Smooth muscle cell (in vitro differentiated cells): ENCODE measurements around the gene NAA80. TPM values are rescaled to one million over a fixed set of nuclear protein-coding genes. Genes with fewer than 3 reads are reported as not detected.
"Not testable (repeated sequence)": the region's sequence is repeated elsewhere in the genome, so short reads cannot be mapped to it uniquely, and the experiment has no call there.

Experiments
- DNase-seq: peaks from one replicate; lab custom pipeline; 2025; ENCODE audit not compliant: unreplicated experiment; lab: John Stamatoyannopoulos, UW
- H2AFZ ChIP-seq: fragments of 200-600 bp; sonication (generic); 2 replicates; pipeline ENCODE4 v1.6.0; 2016; ENCODE audit warnings: antibody characterized with exemption, low read depth, mild to moderate bottlenecking
- H3F3A ChIP-seq: fragments of 200-600 bp; sonication (generic); 2 replicates; pipeline ENCODE4 v1.6.0; 2017; ENCODE audit warnings: antibody characterized with exemption, low read depth
- H3K27ac ChIP-seq: fragments of 200-600 bp; sonication (generic); 2 replicates; pipeline ENCODE4 v1.5.1; 2016; ENCODE audit warnings: low read depth, mild to moderate bottlenecking
- H3K27me3 ChIP-seq: fragments of 200-600 bp; sonication (generic); 2 replicates; pipeline ENCODE4 v1.6.1; 2016; ENCODE audit warnings: low read depth, mild to moderate bottlenecking
- H3K36me3 ChIP-seq: fragments of 200-600 bp; sonication (generic); 2 replicates; pipeline ENCODE4 v1.5.1; 2016; ENCODE audit warnings: low read depth
- H3K4me1 ChIP-seq: fragments of 200-600 bp; sonication (generic); 2 replicates; pipeline ENCODE4 v1.5.1; 2016; ENCODE audit warnings: low read depth
- H3K4me2 ChIP-seq: fragments of 200-600 bp; sonication (generic); 2 replicates; pipeline ENCODE4 v1.6.0; 2016; ENCODE audit warnings: mild to moderate bottlenecking
- H3K4me3 ChIP-seq: fragments of 200-600 bp; sonication (generic); 2 replicates; pipeline ENCODE4 v1.5.1; 2016; ENCODE audit warnings: mild to moderate bottlenecking
- H3K79me2 ChIP-seq: fragments of 200-600 bp; sonication (generic); 2 replicates; pipeline ENCODE4 v1.6.0; 2016; ENCODE audit warnings: low read depth, mild to moderate bottlenecking
- H3K9ac ChIP-seq: fragments of 200-600 bp; sonication (generic); 2 replicates; pipeline ENCODE4 v1.6.0; 2016; ENCODE audit warnings: low read depth
- H3K9me3 ChIP-seq: fragments of 200-600 bp; sonication (generic); replicated peaks from 2 replicates; pipeline ENCODE4 v1.5.1; 2016; ENCODE audit warnings: low read depth
- H4K20me1 ChIP-seq: fragments of 200-600 bp; sonication (generic); 2 replicates; pipeline ENCODE4 v1.6.0; 2016; ENCODE audit warnings: low read depth
- WGBS: methylation state at CpG from one replicate; pipeline ENCODE4 v1.1.7; 2016; ENCODE audit warnings: low lambda C conversion rate; 5-methylcytosine and 5-hydroxymethylcytosine counted together
- polyA plus RNA-seq: library from polyadenylated mRNA; unstranded; fragments of >200 nt; fragmentation: Nextera tagmentation; extraction: Ambion mirVana; gene quantifications from 2 replicates; pipeline ENCODE4 v1.2.1, GENCODE V29; 2016
- total RNA-seq: library from RNA; depleted of rRNA; stranded (reverse); fragments of >200 nt; gene quantifications from 2 replicates; pipeline ENCODE4 v1.2.3, GENCODE V29; 2014
- TF ChIP-seq, protein P1 (sequence below): fragments of 200-600 bp; sonication (generic); IDR thresholded peaks from 2 replicates; pipeline ENCODE4 v1.5.1; 2017; ENCODE audit warnings: borderline replicate concordance, mild to moderate bottlenecking, antibody characterized with exemption; ENCODE audit not compliant: insufficient read depth, poor library complexity, severe bottlenecking

Gene NAA80
- total and polyA plus RNA-seq, 2 experiments from 2014 or later, result 13.0 to 21.9 TPM

GRCh38 chr3:50262778-50263177, 36.4 kb downstream of the NAA80 start:
- WGBS, result 95% methylated on average over 7 of the region's 7 CpGs
- Histone ChIP-seq H3K4me1 (peaks cover 48% of the 10 kb centered on the region), H3K4me3 (no peak overlapping the region)

GRCh38 chr3:50262200-50262599, 37.0 kb downstream of the NAA80 start:
- H3K79me2 ChIP-seq, H4K20me1 ChIP-seq, H3K27ac ChIP-seq, H2AFZ ChIP-seq, DNase-seq, H3K9ac ChIP-seq, H3K4me3 ChIP-seq, H3K4me2 ChIP-seq, H3K27me3 ChIP-seq, H3K9me3 ChIP-seq, H3K36me3 ChIP-seq: not testable (repeated sequence)
- peaks cover 46% of the 10 kb centered on the region for H3K4me1 ChIP-seq
- WGBS, result 98% methylated on average over 4 of the region's 4 CpGs
- peaks cover 32% of the 10 kb centered on the region for H3F3A ChIP-seq

More at GRCh38 chr3:50262778-50263177, 36.4 kb downstream of the NAA80 start:
- peaks cover 27% of the 10 kb centered on the region for H3F3A ChIP-seq
- no peak overlapping the region for H3K4me2 ChIP-seq
- H3K27ac ChIP-seq, result peak overlapping the region; percentile 75
- H4K20me1 ChIP-seq, result no peaks in the 10 kb centered on the region
- H3K9me3 ChIP-seq, result no peaks in the 10 kb centered on the region
- no peak overlapping the region for H2AFZ ChIP-seq
- H3K36me3 ChIP-seq, result no peaks in the 10 kb centered on the region
- no peaks in the 10 kb centered on the region for H3K27me3 ChIP-seq
- no peaks in the 10 kb centered on the region for H3K79me2 ChIP-seq
- no peak overlapping the region for H3K9ac ChIP-seq
- DNase-seq, result no peak
- TF ChIP-seq, protein P1, sequence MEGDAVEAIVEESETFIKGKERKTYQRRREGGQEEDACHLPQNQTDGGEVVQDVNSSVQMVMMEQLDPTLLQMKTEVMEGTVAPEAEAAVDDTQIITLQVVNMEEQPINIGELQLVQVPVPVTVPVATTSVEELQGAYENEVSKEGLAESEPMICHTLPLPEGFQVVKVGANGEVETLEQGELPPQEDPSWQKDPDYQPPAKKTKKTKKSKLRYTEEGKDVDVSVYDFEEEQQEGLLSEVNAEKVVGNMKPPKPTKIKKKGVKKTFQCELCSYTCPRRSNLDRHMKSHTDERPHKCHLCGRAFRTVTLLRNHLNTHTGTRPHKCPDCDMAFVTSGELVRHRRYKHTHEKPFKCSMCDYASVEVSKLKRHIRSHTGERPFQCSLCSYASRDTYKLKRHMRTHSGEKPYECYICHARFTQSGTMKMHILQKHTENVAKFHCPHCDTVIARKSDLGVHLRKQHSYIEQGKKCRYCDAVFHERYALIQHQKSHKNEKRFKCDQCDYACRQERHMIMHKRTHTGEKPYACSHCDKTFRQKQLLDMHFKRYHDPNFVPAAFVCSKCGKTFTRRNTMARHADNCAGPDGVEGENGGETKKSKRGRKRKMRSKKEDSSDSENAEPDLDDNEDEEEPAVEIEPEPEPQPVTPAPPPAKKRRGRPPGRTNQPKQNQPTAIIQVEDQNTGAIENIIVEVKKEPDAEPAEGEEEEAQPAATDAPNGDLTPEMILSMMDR, result no peak

DNA sequence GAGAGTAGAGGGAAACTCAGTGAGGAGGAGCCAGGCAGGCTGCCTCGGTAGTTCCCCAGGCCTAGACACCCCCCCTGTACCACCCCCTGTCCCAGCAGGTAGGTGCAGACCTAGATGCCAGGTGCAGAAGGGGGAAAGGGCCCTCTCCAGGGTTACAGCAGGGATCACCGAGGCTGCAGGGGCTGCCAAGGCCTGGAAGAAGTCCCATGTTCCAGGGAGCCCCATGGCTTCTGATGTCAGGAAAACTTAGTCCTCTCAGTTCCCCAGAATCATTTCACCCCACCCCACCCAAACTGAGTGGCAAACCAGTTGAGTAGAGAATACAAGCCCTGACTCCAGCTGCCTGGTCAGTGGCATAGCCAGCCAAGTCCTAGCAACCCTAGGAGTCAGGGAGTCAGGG, 37.7 kb downstream of the NAA80 start:
- Histone ChIP-seq H3K9ac (no peak overlapping the region), H3K4me3 (no peak overlapping the region)
- 91% methylated on average over 2 of the region's 2 CpGs for WGBS

GRCh38 chr3:50260942-50261441, 38.2 kb downstream of the NAA80 start:
- no peaks in the 10 kb centered on the region for H3K27me3 ChIP-seq
- peaks cover 8% of the 10 kb centered on the region for H4K20me1 ChIP-seq
- no peak overlapping the region for H2AFZ ChIP-seq
- H3K4me1 ChIP-seq, result peaks cover 34% of the 10 kb centered on the region
- H3K36me3 ChIP-seq, result no peaks in the 10 kb centered on the region
- peak overlapping the region; percentile 64 for H3K4me3 ChIP-seq
- no peaks in the 10 kb centered on the region for H3K79me2 ChIP-seq
- no peak for DNase-seq
- WGBS, result 81% methylated on average over 5 of the region's 5 CpGs
- peak overlapping the region; percentile 98 for H3K27ac ChIP-seq
- peaks cover 32% of the 10 kb centered on the region for H3F3A ChIP-seq
- peak overlapping the region; percentile 99 for H3K9ac ChIP-seq
- H3K9me3 ChIP-seq, result no peaks in the 10 kb centered on the region
- H3K4me2 ChIP-seq, result peak overlapping the region; percentile 89
- TF ChIP-seq, protein P1, result no peak

More for the DNA sequence above, 37.7 kb downstream of the NAA80 start:
- no peaks in the 10 kb centered on the region for H3K79me2 ChIP-seq
- H4K20me1 ChIP-seq, result peaks cover 2% of the 10 kb centered on the region
- no peak overlapping the region for H2AFZ ChIP-seq
- H3K27ac ChIP-seq, result peak overlapping the region; percentile 98
- DNase-seq, result no peak
- H3K36me3 ChIP-seq, result no peaks in the 10 kb centered on the region
- TF ChIP-seq, protein P1, result no peak
- no peaks in the 10 kb centered on the region for H3K27me3 ChIP-seq
- H3F3A ChIP-seq, result peaks cover 32% of the 10 kb centered on the region
- H3K4me2 ChIP-seq, result peak overlapping the region; percentile 89
- peaks cover 39% of the 10 kb centered on the region for H3K4me1 ChIP-seq
- H3K9me3 ChIP-seq, result no peaks in the 10 kb centered on the region
